ENCODE data around the gene JMJD6. TPM values are rescaled to one million over a fixed set of nuclear protein-coding genes. Genes with fewer than 3 reads are reported as not detected.

Gene JMJD6
- polyA plus RNA-seq, 1 experiment = 17.2 TPM

GRCh38 chr17:76720211-76720610 lies 6.2 kb downstream of the JMJD6 start:
- H3K4me3 ChIP-seq (ENCODE audit: low read depth, low read length) = no peak overlapping the region
- DNase-seq (ENCODE audit: low read depth) = no peak
- peaks cover 32% of the 10 kb centered on the region for H3K36me3 ChIP-seq (ENCODE audit: control insufficient read depth, insufficient read depth, low read length)
- ChIA-PET POLR2A (no interaction called here), CTCF (interaction anchor here (1.5 kb wide), 1 partner anchor 39 kb away, joined by 3 read pairs; no protein-coding TSS in a partner anchor)
- no peaks in the 10 kb centered on the region for H3K27me3 ChIP-seq (ENCODE audit: control insufficient read depth, insufficient read depth, low read length)
- no peak for TF ChIP-seq CTCF (IDR thresholded peaks at IDR 0.05; ENCODE audit: insufficient read depth, low read depth, low read length)

GRCh38 chr17:76718516-76718915 lies 7.9 kb downstream of the JMJD6 start:
- Histone ChIP-seq H3K27me3 (ENCODE audit: control insufficient read depth, insufficient read depth, low read length) (no peaks in the 10 kb centered on the region), H3K36me3 (ENCODE audit: control insufficient read depth, insufficient read depth, low read length) (peaks cover 36% of the 10 kb centered on the region), H3K4me3 (ENCODE audit: low read depth, low read length) (no peak overlapping the region)
- DNase-seq (ENCODE audit: low read depth) = no peak
- ChIA-PET POLR2A (no interaction called here), CTCF (interaction anchor here (1.3 kb wide), 1 partner anchor 9 kb away, joined by 4 read pairs; no protein-coding TSS in a partner anchor)
- no peak for TF ChIP-seq CTCF (IDR thresholded peaks at IDR 0.05; ENCODE audit: insufficient read depth, low read depth, low read length)

- no peak for TF ChIP-seq CTCF (IDR thresholded peaks at IDR 0.05; ENCODE audit: insufficient read depth, low read depth, low read length)
- Histone ChIP-seq H3K4me3 (ENCODE audit: low read depth, low read length) (no peak overlapping the region), H3K36me3 (ENCODE audit: control insufficient read depth, insufficient read depth, low read length) (peaks cover 35% of the 10 kb centered on the region)
These were observed 9.6 kb downstream of the JMJD6 start for GRCh38 chr17:76716839-76717215.

GRCh38 chr17:76716146-76716838 lies 10.1 kb downstream of the JMJD6 start:
- CTCF ChIA-PET = interaction anchor here (0.8 to 3.3 kb wide), 7 partner anchors 10 to 204 kb away, joined by 3 to 25 read pairs (median 3); partner anchors contain the start of genes JMJD6 and METTL23
- POLR2A ChIA-PET = no interaction called here
- Histone ChIP-seq H3K36me3 (ENCODE audit: control insufficient read depth, insufficient read depth, low read length) (peaks cover 29% of the 10 kb centered on the region), H3K4me3 (ENCODE audit: low read depth, low read length) (no peak overlapping the region), H3K27me3 (ENCODE audit: control insufficient read depth, insufficient read depth, low read length) (no peaks in the 10 kb centered on the region)
- DNase-seq (ENCODE audit: low read depth) = peak; percentile 97
- no peak for TF ChIP-seq CTCF (IDR thresholded peaks at IDR 0.05; ENCODE audit: insufficient read depth, low read depth, low read length)

More at GRCh38 chr17:76716839-76717215, 9.6 kb downstream of the JMJD6 start:
- peak; percentile 83 for DNase-seq (ENCODE audit: low read depth)
- ChIA-PET POLR2A (interaction anchor here (0.5 to 0.6 kb wide), 2 partner anchors 9 to 1662 kb away, joined by 3 to 17 read pairs; partner anchors contain the start of gene PGS1), CTCF (interaction anchor here (0.8 to 3.3 kb wide), 7 partner anchors 10 to 194 kb away, joined by 3 to 25 read pairs (median 4); partner anchors contain the start of genes JMJD6 and METTL23)
- no peaks in the 10 kb centered on the region for H3K27me3 ChIP-seq (ENCODE audit: control insufficient read depth, insufficient read depth, low read length)

GRCh38 chr17:76715496-76715830 lies 10.9 kb downstream of the JMJD6 start:
- ChIA-PET POLR2A (no interaction called here), CTCF (interaction anchor here (0.9 to 3.5 kb wide), 5 partner anchors 11 to 203 kb away, joined by 3 to 25 read pairs (median 20); partner anchors contain the start of genes JMJD6 and METTL23)
- DNase-seq (ENCODE audit: low read depth) = no peak
- Histone ChIP-seq H3K36me3 (ENCODE audit: control insufficient read depth, insufficient read depth, low read length) (peaks cover 24% of the 10 kb centered on the region), H3K4me3 (ENCODE audit: low read depth, low read length) (no peak overlapping the region), H3K27me3 (ENCODE audit: control insufficient read depth, insufficient read depth, low read length) (no peaks in the 10 kb centered on the region)
- no peak for TF ChIP-seq CTCF (IDR thresholded peaks at IDR 0.05; ENCODE audit: insufficient read depth, low read depth, low read length)
